Measurements from ENCODE around the gene ZPBP.

ZPBP gene

DNA sequence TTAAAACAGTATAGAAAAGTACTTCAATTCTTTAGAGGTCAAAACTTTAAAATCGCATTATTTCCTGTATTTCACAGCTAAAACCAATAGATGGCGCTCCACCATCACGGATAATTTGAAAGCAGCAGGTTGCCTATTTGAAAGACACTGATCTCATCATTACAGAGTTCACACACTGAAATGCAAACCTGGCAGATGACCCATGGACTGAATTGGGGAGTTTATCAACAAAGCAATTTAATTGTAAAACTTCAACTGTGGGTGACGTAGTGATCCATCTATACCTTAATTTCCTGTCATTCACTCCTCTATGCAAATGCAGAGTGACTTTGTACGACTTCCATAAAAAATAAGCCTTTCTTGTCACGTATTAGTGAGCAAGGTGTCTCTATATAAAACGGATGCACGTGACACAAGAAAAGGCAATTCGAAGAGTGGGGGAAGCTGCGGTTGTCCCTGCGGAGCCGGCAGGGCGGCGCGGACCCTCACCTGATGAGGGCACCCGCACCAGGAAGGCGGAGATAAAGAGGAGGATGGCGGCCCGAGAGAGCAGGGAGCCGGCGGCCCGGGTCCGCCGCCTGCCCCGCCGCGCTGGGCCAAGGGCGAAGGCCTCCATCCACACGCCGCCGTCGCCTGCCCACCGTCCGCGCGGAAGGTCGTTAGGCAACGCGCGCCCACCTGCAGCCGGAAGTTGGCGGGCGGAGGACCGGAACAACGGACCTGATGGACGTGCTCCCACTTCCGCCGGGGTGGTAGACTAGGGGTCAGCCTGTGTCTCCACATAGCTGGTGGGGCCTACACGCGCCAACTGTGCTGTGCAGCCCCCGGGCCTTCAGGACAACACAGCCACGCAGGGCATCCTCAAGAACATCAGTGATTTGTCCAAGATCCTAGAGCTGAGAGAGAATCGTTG, at the start of gene ZPBP:
Gene ZPBP (minus strand): TSS at position 668 of the 913 bp plus-strand sequence. CDS start 52 bp downstream, at position 616.
- DNase-seq (ENCODE audit: extremely low read depth in 1 of 2, low read depth in 1 of 2) = peak; percentile 15 to 32

GRCh38 chr7:50142425-50143017, 49.5 kb upstream of the ZPBP start:
- DNase-seq (ENCODE audit: extremely low read depth in 1 of 2, low read depth in 1 of 2) = no peak

DNA sequence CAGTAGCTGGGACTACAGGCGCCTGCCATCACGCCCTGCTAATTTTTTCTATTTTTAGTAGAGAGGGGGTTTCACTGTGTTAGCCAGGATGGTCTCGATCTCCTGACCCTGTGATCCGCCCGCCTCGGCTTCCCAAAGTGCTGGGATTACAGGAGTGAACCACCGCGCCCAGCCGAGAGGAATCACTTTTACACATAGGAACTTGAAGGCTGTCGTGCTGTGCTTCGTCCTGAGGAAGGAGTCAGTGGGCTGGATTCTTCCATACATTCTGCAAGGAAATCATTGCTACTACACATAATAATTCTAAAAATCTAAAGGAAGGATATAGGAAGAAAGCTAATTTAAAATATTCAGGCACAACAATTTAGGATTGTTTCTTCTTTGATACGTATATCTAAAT, 48.8 kb upstream of the ZPBP start:
- no peak for DNase-seq (ENCODE audit: extremely low read depth in 1 of 2, low read depth in 1 of 2)

GRCh38 chr7:50141131-50141530, 48.1 kb upstream of the ZPBP start:
- no peak for DNase-seq (ENCODE audit: extremely low read depth in 1 of 2, low read depth in 1 of 2)

- DNase-seq (ENCODE audit: extremely low read depth in 1 of 2, low read depth in 1 of 2) = no peak
Observed at GRCh38 chr7:50140688-50141087, 47.6 kb upstream of the ZPBP start.

- DNase-seq (ENCODE audit: extremely low read depth in 1 of 2, low read depth in 1 of 2) = no peak
Observed at GRCh38 chr7:50138101-50138500, 45.1 kb upstream of the ZPBP start.

DNA sequence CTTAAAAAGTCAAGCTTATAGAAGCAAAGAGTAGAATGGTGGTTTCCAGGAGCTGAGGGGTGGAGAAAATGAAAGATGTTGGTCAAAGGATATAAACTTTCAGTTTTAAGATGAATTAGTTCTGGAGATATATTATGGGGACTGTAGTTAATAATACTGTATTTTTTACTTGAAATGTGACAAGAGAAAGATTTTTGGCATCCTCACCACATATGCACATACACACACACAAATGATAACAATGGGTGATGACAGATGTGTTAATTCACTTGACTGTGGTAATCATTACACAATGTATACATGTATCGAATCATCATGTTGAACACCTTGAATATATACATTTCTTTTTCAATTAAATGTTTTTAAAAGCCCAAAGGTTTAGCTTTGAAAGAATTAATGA, 32.7 kb upstream of the ZPBP start:
- no peak for DNase-seq (ENCODE audit: extremely low read depth in 1 of 2, low read depth in 1 of 2)

GRCh38 chr7:50121286-50121685, 28.2 kb upstream of the ZPBP start:
- no peak for DNase-seq (ENCODE audit: extremely low read depth in 1 of 2, low read depth in 1 of 2)

GRCh38 chr7:50119815-50120637, 27.0 kb upstream of the ZPBP start:
- peak; percentile 10 to 27 for DNase-seq (ENCODE audit: extremely low read depth in 1 of 2, low read depth in 1 of 2)

DNA sequence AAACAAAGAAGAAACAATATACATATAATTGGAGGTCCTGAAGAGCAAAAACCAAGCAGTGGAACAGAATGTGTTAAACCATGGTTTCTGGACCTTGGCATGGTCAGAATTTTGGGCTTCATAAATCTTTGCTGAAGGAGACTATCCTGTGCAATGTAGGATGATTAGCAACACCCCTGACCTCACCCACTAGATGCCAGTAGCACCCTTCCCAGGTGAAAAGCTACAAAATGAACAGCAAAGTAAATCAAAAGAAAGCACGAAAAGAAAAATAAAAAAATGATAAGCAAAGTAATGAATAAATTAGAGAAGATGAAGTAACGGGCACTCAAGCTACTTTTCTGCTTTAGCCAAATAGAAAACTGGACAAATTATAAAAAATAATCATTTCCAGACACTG, 19.2 kb upstream of the ZPBP start:
- DNase-seq (ENCODE audit: extremely low read depth in 1 of 2, low read depth in 1 of 2) = no peak

- no peak for DNase-seq (ENCODE audit: extremely low read depth in 1 of 2, low read depth in 1 of 2)
Observed at GRCh38 chr7:50101873-50102272, 8.8 kb upstream of the ZPBP start.

- no peak for DNase-seq (ENCODE audit: extremely low read depth in 1 of 2, low read depth in 1 of 2)
Observed at GRCh38 chr7:50095634-50096033, 2.6 kb upstream of the ZPBP start.

GRCh38 chr7:50088463-50089129, 4.5 kb downstream of the ZPBP start:
- DNase-seq (ENCODE audit: extremely low read depth in 1 of 2, low read depth in 1 of 2) = no peak

DNA sequence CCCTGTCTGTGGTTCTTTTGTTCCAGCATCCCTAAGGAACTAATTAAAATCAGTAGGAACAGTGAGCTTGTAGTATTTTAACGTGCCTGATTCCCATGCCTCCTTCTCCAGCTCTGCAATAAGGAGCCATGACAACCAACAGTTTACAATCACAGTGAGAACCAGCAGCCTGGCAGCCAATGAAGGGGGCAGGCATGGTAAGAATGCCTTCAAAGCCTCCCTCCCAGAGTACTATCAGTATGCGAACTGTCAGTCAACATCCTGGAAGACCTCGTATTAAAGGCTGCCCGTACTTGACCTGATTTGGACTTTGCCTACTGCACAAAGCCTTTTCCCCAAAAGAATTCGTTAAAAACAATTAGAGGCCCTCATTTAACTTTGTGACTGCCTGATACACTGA, 7.7 kb downstream of the ZPBP start:
- no peak for DNase-seq (ENCODE audit: extremely low read depth in 1 of 2, low read depth in 1 of 2)

DNA sequence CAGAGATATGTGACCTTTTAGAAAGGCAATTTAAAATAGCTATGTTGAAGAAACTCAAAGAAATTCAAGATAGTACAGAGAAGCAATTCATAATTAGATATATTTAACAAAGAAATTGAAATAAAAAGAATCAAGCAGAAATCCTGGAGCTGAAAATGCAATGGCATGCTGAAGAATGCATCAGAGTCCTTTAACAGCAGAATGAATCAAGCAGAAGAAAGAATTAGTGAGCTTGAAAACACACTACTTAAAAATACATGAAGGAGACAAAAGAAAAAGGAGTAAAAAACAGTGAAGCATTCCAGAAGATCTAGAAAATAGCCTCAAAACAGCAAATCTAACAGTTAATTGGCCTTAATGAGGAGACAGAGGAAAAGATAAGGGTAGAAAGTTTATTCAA, 20.0 kb downstream of the ZPBP start:
- no peak for DNase-seq (ENCODE audit: extremely low read depth in 1 of 2, low read depth in 1 of 2)

- DNase-seq (ENCODE audit: extremely low read depth in 1 of 2, low read depth in 1 of 2) = no peak
Observed at GRCh38 chr7:50069613-50070012, 23.4 kb downstream of the ZPBP start.

GRCh38 chr7:50068850-50069551, 24.0 kb downstream of the ZPBP start:
- no peak for DNase-seq (ENCODE audit: extremely low read depth in 1 of 2, low read depth in 1 of 2)

- DNase-seq (ENCODE audit: extremely low read depth in 1 of 2, low read depth in 1 of 2) = no peak
Observed at GRCh38 chr7:50068026-50068425, 25.0 kb downstream of the ZPBP start.

DNA sequence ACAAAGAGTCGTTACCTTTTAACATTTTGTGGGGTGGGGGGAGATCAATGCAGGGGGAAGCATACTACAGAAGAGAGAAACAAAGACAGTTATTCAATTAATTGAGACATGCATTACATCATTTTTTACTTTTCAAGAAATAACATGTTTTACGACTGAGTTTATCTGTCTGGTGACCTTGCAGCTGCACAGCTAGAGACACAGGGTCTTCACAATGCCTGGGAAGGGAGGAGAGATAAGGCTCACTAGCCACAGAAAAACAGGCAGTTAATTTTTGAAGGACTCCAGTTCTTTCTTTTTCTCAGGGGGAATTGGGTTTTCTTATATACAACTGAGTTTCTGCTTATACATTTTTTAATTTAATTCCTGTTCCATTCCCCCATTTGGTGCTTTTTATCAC, 30.1 kb downstream of the ZPBP start:
- no peak for DNase-seq (ENCODE audit: extremely low read depth in 1 of 2, low read depth in 1 of 2)

DNA sequence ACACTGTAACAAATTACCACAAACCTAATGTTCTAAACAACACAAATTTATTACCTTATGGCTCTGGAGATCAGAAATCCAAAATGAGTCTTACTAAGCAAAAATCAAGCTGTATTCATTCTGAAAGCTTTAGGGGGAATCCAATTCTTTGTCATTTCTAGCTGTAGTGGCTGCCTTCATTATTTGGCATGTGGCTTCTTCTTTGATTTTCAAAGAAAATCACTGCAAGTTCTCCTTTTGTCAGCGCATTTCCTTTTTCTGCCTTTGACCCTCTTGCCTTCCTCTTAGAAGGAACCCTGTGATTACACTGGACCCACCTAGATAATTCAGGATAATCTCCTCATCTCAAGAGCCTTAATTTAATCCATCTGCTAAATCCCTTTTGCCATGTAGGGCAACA, 36.9 kb downstream of the ZPBP start:
- DNase-seq (ENCODE audit: extremely low read depth in 1 of 2, low read depth in 1 of 2) = no peak

Measured in stimulated activated CD8-positive, alpha-beta memory T cell treated with anti-CD3 and anti-CD28 coated beads, Interleukin-7, amount 100 ng/mL, for 48 hours (primary cell).